HG02973 (cell line): ENCODE data around the gene SLC25A47.

Source experiments
- ATAC-seq: cut with Tn5 transposase; IDR thresholded peaks from one replicate; pipeline ENCODE4 v1.9.1; 2021; ENCODE audit warnings: moderate library complexity; ENCODE audit not compliant: unreplicated experiment

The SLC25A47 gene

DNA sequence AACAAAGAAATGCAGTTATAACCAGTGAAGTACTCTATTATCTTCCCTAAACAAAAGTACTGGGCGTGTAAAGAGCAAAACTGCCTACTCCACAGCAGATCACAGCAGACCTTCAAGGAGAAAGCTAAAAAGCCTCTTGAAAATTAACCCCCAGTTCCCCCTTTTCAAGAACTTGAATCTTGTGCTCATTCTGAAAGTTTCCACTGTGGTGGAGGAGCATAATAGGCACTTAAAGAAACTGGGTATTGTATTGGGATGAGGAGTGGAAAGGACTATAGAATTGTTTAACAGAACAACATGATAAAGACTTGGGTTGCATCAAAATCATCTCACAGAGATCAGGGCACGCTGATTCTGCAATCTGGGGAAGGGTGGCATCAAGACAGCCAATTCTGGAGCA lies 51.1 kb downstream of the SLC25A47 start:
- ATAC-seq: no peak

DNA sequence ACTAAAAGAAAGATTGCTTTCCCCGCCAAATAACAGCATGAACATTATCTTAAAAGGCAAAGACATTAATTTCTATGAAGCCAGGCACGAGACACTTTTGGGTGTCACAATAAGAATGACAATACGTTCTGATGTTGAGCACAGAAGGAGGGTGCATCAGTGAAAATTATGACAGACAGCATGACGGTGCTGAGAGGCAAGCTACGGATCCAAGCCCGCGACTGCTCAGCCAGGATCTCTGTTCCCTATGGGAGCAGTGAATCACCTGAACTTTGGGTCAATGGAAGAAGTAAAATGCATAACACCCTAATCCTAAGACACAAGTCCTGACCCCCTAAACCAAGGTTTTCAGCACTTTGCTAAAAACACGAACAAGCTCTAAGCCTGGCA lies 51.7 kb downstream of the SLC25A47 start:
- ATAC-seq: no peak

DNA sequence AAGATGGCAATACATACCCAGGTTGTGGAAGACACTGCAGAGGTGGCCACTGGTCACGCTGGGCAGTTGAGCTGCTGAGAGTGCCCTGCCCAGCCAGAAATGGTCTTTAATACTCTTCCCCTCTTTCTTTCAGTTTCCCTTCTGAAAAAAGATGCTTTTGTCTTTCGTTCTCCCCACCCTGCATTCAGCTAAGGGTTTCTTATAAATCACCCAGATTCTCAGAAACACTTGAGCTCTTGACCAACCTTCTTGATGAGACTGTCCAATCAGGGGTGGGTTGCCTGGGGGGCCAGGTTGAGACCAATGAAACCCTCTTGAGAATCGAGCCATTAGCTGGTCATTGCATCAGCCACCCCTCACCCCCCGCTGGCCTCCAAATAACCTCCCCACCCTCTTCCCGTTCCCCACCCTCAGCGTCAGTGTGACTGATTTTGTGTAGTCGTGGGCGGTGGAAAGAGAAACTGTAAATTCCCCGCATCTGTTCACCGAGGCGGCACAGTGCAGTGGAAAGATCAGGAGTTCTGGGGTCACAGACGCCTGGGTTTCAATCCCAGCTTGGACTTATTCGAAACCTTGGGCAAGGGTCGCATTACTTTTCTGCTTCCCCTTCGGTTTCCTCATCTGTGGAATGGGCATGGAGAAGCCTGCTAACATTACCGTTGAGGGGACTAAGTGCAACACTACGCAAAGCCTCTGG lies 52.3 kb downstream of the SLC25A47 start:
- ATAC-seq: peak; percentile 46

DNA sequence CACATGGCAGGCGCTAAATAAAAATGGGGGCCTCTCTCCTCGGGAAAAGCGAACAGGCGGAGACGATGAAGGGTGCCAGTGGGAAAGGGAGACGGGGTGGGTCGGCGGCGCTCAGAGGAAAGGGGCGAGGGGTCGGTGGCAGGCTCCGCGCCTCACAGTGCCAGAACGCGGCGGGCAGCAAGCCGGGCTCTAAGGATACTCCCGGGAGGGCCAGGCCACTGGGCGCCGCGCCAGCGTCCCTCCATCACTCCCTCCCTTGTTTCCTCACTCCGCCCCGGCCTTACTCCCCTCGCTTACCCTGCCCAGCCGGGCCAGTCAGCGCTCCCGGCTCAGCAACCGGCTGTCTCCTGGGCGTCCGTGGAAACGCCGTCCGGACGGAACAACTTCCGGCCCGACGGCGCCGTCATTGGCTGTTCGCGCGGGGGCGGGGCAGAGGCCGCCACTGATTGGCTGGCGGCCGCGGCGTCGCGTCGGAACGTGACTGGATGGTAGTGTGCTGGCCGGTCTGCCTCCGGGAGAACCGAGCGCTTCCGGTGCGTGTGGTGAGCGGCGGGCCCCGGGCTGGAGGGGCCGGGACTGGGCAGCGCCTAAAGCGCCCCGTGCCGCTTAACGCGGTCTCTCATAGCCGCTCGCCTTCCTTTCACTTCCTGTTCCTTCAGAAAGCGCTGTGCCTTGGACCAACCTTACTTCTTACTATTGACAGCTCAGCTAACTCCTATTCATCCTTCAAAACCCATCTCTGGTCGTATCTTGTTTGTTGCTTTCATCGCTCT lies 53.0 kb downstream of the SLC25A47 start, which contains the start of gene WDR25:
TSS of gene WDR25 (plus strand) at position 523 of the 773 bp plus-strand sequence.
- ATAC-seq: peak; percentile 75

DNA sequence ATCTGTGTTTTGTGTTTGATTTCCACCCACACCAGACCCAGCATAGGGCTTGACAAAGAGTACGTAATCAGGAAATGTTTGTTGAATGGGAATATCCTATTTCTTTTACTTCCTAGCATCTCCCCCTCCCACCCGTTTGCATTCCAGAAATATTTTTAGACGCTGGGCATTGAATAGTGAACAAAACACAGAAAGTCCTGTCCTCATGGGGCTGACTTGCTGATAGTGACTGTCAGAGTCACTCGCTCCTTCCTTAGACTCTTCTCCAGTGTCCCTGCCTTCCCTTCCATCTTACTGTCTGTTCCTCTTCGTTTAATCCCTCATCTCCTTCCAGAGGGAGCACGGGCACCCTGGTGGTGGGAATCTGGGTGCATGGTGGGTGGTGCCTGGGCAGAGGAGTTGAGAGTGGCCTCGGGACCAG lies 53.6 kb downstream of the SLC25A47 start:
- ATAC-seq: no peak
